Natural killer cell (primary cell): ENCODE measurements around the gene JAK3. TPM values are rescaled to one million over a fixed set of nuclear protein-coding genes. Genes with fewer than 3 reads are reported as not detected.

Source experiments
- ATAC-seq, 3 donors: fragments of 150-1000 bp in 2 of 3; fragments of 200-7000 bp in 1 of 3; cut with Tn5 transposase; 1 replicate in 1 of 3; 2 replicates in 2 of 3; pipeline ENCODE4 v1.10.0; 2021; ENCODE audit warnings: mild to moderate bottlenecking in 2 of 3, moderate library complexity in 2 of 3
- DNase-seq, 2 donors: peaks; one replicate each; pipeline versions ENCODE4 v3.0.0 to v3.0.0-alpha.2; 2013 to 2021; ENCODE audit warnings: mixed read lengths in 1 of 2
- H3K27ac ChIP-seq: one replicate; pipeline ENCODE4 v1.5.1; 2013; ENCODE audit warnings: mild to moderate bottlenecking, low read length
- H3K27me3 ChIP-seq: one replicate; pipeline ENCODE4 v1.6.1; 2013; ENCODE audit warnings: low read length; ENCODE audit not compliant: control insufficient read depth, insufficient read depth
- H3K36me3 ChIP-seq: one replicate; pipeline ENCODE4 v1.6.1; 2013; ENCODE audit warnings: low read length; ENCODE audit not compliant: control insufficient read depth, insufficient read depth
- H3K4me1 ChIP-seq: one replicate; pipeline ENCODE4 v1.6.1; 2013; ENCODE audit warnings: low read length; ENCODE audit not compliant: control insufficient read depth, insufficient read depth
- H3K4me3 ChIP-seq: one replicate; pipeline ENCODE4 v1.5.1; 2013; ENCODE audit warnings: low read length
- H3K9me3 ChIP-seq: one replicate; pipeline ENCODE4 v1.6.1; 2013; ENCODE audit warnings: low read length; ENCODE audit not compliant: control insufficient read depth, insufficient read depth
- H3K27ac Mint-ChIP-seq, 2 donors: one replicate each; pipeline ENCODE4 v1.8.0; 2022; ENCODE audit warnings: mild to moderate bottlenecking in 2 of 2, mixed read lengths in 2 of 2, moderate library complexity in 1 of 2
- H3K27me3 Mint-ChIP-seq, 2 donors: one replicate each; pipeline ENCODE4 v1.8.0; 2022; ENCODE audit warnings: low read depth in 2 of 2, mixed read lengths in 2 of 2
- H3K36me3 Mint-ChIP-seq: one replicate; pipeline ENCODE4 v1.8.0; 2022; ENCODE audit warnings: mixed read lengths
- H3K4me1 Mint-ChIP-seq, 2 donors: one replicate each; pipeline ENCODE4 v1.8.0; 2022; ENCODE audit warnings: mixed read lengths in 2 of 2
- H3K4me3 Mint-ChIP-seq: one replicate; pipeline ENCODE4 v1.8.0; 2022; ENCODE audit warnings: mild to moderate bottlenecking, moderate library complexity, mixed read lengths
- H3K9me3 Mint-ChIP-seq, 2 donors: one replicate each; pipeline ENCODE4 v1.8.0; 2022; ENCODE audit warnings: mixed read lengths in 2 of 2
- WGBS: methylation state at CpG from one replicate; pipeline ENCODE4 v1.1.7; 2013; ENCODE audit warnings: missing lambda C conversion rate; ENCODE audit not compliant: insufficient coverage; 5-methylcytosine and 5-hydroxymethylcytosine counted together
- intact Hi-C: fragments of 100-400 bp; cut with micrococcal nuclease; formaldehyde crosslinking; loops from one replicate; pipeline ENCODE4 v1.14.2; 2022
- total RNA-seq, 4 donors: library from RNA; stranded (reverse); fragments of 120-200 nt in 1 of 4; gene quantifications; one replicate each; pipeline versions ENCODE4 v1.2.3 to v1.2.4, GENCODE V29; 2013 to 2022
- TF ChIP-seq, protein P1 (sequence below): fragments of 200-600 bp; IDR thresholded peaks from one replicate; pipeline ENCODE4 v1.8.0; 2022; ENCODE audit warnings: antibody characterized with exemption

JAK3 gene
- total RNA-seq, 3 donors from 2014 or later (not counting 1 experiment from before 2014, with no cell fraction given), result 72.1 to 105 (median 96.1) TPM

DNA sequence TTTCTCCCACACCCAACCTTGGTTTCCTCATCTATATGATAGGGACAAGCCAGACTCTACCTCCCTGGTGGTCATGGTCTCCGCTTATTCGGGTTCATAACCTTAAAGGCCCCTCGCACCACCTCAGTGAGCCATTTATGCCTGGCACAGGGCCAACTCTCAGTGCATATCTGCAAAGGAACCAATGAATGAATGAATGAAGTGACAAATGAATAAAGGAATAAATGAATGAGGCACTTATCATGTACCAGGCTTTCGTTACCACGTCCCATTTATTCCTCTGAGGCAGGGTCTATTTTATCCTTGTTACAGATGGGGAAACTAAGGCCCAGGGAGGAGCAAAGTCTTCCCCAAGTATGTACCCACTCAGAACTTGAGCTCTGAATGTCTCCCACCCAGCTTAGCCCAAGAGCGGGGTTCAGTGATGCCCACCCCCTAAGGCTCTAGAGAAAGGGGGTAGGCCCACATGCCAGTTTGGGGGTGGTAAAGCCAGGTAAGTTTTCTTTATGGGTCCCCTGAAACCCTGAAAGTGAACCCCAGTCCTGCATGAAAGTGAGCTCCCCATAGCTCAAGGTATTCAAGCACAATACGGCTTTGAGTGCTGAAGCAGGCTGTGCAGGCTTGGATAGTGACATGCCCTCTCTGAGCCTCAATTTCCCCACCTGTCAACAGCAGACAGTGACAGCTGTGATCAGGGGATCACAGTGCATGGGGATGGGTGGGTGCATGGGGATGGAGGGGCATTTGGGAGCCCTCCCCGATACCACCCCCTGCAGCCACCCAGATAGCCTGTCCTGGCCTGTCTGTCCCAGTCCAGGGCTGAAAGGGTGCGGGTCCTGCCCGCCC, 23.5 kb upstream of the JAK3 start:
- Histone ChIP-seq H3K27me3 (peaks cover 18% of the 10 kb centered on the region), H3K9me3 (no peaks in the 10 kb centered on the region), H3K4me3 (no peak overlapping the region), H3K27ac (no peak overlapping the region), H3K4me1 (peaks cover 29% of the 10 kb centered on the region), H3K36me3 (no peaks in the 10 kb centered on the region)
- peaks cover 6 to 19% of the 10 kb centered on the region in 2 donors for H3K27me3 Mint-ChIP-seq
- ATAC-seq (no peak), DNase-seq (no peak)
- H3K36me3 Mint-ChIP-seq, result no peaks in the 10 kb centered on the region
- TF ChIP-seq, protein P1, sequence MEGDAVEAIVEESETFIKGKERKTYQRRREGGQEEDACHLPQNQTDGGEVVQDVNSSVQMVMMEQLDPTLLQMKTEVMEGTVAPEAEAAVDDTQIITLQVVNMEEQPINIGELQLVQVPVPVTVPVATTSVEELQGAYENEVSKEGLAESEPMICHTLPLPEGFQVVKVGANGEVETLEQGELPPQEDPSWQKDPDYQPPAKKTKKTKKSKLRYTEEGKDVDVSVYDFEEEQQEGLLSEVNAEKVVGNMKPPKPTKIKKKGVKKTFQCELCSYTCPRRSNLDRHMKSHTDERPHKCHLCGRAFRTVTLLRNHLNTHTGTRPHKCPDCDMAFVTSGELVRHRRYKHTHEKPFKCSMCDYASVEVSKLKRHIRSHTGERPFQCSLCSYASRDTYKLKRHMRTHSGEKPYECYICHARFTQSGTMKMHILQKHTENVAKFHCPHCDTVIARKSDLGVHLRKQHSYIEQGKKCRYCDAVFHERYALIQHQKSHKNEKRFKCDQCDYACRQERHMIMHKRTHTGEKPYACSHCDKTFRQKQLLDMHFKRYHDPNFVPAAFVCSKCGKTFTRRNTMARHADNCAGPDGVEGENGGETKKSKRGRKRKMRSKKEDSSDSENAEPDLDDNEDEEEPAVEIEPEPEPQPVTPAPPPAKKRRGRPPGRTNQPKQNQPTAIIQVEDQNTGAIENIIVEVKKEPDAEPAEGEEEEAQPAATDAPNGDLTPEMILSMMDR, result no peak
- peaks cover 0 to 19% of the 10 kb centered on the region in 2 donors for H3K4me1 Mint-ChIP-seq
- 68% methylated on average over 9 of the region's 10 CpGs for WGBS
- H3K9me3 Mint-ChIP-seq, result no peaks in the 10 kb centered on the region
- intact Hi-C loops, result no loop called here
- no peak overlapping the region for H3K27ac Mint-ChIP-seq
- H3K4me3 Mint-ChIP-seq, result peak overlapping the region; percentile 35

DNA sequence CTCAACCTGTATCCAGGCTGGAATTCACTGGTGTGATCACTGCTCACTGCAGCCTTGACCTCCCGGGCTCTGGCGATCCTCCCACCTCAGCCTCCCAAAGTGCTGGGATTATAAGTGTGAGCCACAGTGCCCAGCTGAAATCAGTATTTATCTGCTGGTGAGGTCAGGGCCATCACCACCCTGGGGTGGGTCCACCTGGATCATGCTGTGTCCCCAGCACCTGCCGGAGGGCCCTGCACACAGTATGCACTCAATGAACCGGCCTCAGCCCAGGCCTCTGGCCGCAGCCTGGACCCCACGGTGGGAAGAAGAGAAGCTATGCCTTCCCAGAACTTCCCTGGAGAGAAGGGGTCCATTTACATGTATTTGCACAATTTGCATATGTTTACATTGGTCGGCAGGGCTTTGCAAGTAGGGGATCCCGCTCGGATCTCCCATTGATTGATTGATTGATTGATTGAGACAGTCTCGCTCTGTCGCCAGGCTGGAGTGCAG, 21.4 kb upstream of the JAK3 start:
- WGBS, result 89% methylated on average over 11 of the region's 11 CpGs
- Histone ChIP-seq H3K36me3 (peaks cover 6% of the 10 kb centered on the region), H3K27ac (no peak overlapping the region), H3K4me3 (no peak overlapping the region), H3K27me3 (peaks cover 18% of the 10 kb centered on the region), H3K4me1 (peaks cover 27% of the 10 kb centered on the region), H3K9me3 (no peaks in the 10 kb centered on the region)
- Mint-ChIP-seq H3K9me3 (no peaks in the 10 kb centered on the region), H3K36me3 (no peaks in the 10 kb centered on the region), H3K4me1 (peaks cover 0 to 14% of the 10 kb centered on the region in 2 donors), H3K27me3 (peaks cover 6 to 16% of the 10 kb centered on the region in 2 donors), H3K27ac (no peak overlapping the region), H3K4me3 (no peak overlapping the region)
- intact Hi-C loops, result no loop called here
- ATAC-seq, result no peak
- TF ChIP-seq, protein P1, result no peak
- DNase-seq, result no peak

DNA sequence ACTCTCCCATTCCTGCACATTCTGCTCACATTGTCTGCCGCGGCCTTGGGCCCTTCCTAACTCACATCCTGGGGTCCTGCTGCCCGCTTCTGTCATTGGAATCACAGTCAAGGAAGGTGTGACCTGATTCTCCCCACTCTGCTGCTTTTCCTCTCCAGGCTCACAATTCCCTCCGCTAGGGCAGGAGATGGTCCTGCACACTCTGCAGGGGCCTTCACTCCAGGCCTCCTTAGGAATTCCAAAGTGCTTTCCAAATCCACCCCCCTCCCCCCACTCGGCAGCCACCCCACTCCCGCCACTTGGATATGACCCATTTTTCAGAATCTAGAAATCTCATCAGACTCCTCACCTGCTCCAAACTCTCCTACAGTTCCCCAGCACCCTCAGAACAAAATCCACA, 20.9 kb upstream of the JAK3 start:
- H3K4me3 ChIP-seq, result no peak overlapping the region
- Mint-ChIP-seq H3K9me3 (no peaks in the 10 kb centered on the region), H3K4me3 (no peak overlapping the region), H3K36me3 (no peaks in the 10 kb centered on the region), H3K27me3 (peaks cover 6 to 16% of the 10 kb centered on the region in 2 donors), H3K4me1 (peaks cover 0 to 14% of the 10 kb centered on the region in 2 donors), H3K27ac (no peak overlapping the region)
- TF ChIP-seq, protein P1, result no peak
- peaks cover 22% of the 10 kb centered on the region for H3K4me1 ChIP-seq
- intact Hi-C loops, result no loop called here
- H3K27me3 ChIP-seq, result peaks cover 17% of the 10 kb centered on the region
- peaks cover 11% of the 10 kb centered on the region for H3K36me3 ChIP-seq
- no peak for ATAC-seq
- 95% methylated on average over 6 of the region's 6 CpGs for WGBS
- no peak overlapping the region for H3K27ac ChIP-seq
- H3K9me3 ChIP-seq, result no peaks in the 10 kb centered on the region
- no peak for DNase-seq
